Uterus (tissue), 4 donors: ENCODE measurements around the gene VPS37D. TPM values are rescaled to one million over a fixed set of nuclear protein-coding genes. Genes with fewer than 3 reads are reported as not detected.

Experiments
- DNase-seq, 2 donors: peaks; one replicate each; pipeline ENCODE4 v3.0.0-alpha.2; 2019 to 2020
- H3K27ac ChIP-seq, 2 donors: fragments of 200-600 bp; sonication (generic); 1 replicate in 1 of 2; 2 replicates in 1 of 2; pipeline ENCODE4 v1.5.1; 2016 to 2018
- H3K27me3 ChIP-seq, 2 donors: fragments of 200-600 bp; sonication (generic); one replicate each; pipeline ENCODE4 v1.5.1; 2018 to 2019; ENCODE audit warnings: control low read depth in 1 of 2
- H3K36me3 ChIP-seq, 2 donors: fragments of 200-600 bp; sonication (generic); one replicate each; pipeline ENCODE4 v1.5.1; 2019; ENCODE audit warnings: control low read depth in 1 of 2
- H3K4me1 ChIP-seq, 2 donors: fragments of 200-600 bp; sonication (generic); one replicate each; pipeline ENCODE4 v1.5.1; 2018 to 2019; ENCODE audit warnings: control low read depth in 1 of 2
- H3K4me3 ChIP-seq, 2 donors: fragments of 200-600 bp; sonication (generic); 1 replicate in 1 of 2; 2 replicates in 1 of 2; pipeline ENCODE4 v1.5.1; 2018 to 2019; ENCODE audit warnings: mild to moderate bottlenecking in 1 of 2
- H3K9me3 ChIP-seq, 2 donors: fragments of 200-600 bp; sonication (generic); one replicate each; pipeline ENCODE4 v1.5.1; 2019; ENCODE audit warnings: control low read depth in 1 of 2
- CTCF ChIP-seq, 4 experiments: fragments of 200-600 bp in 2 of 4; fragments of 450-650 bp in 2 of 4; sonication (generic) in 2 of 4; IDR thresholded peaks; one replicate each; pipeline ENCODE4 v1.5.1; 2016 to 2019; ENCODE audit warnings: antibody characterized with exemption in 4 of 4, mild to moderate bottlenecking in 2 of 4, moderate library complexity in 1 of 4
- POLR2A ChIP-seq, 2 donors: fragments of 450-650 bp; IDR thresholded peaks; one replicate each; pipeline ENCODE4 v1.6.1; 2016; ENCODE audit warnings: antibody characterized with exemption in 2 of 2, mild to moderate bottlenecking in 1 of 2, moderate library complexity in 1 of 2
- intact Hi-C: fragments of 100-400 bp; cut with DNase I; formaldehyde crosslinking; loops from one replicate; pipeline ENCODE4 v1.15.1; 2023; ENCODE audit warnings: low total_unique reads
- total RNA-seq, 4 donors: library from RNA; depleted of rRNA in 3 of 4; stranded (reverse); fragments of >200 nt in 3 of 4; gene quantifications; one replicate each; pipeline versions ENCODE4 v1.1.0 to v1.2.4, GENCODE V29; 2014 to 2023
- donor health status: DM: yes; HTN: yes; CAD: no.

VPS37D gene
- total RNA-seq, 4 donors from 2014 or later = 6.7 to 9.3 (median 8.8) TPM; not detected in 1

GRCh38 chr7:73699370-73700068 lies 31.9 kb downstream of the VPS37D start:
- Histone ChIP-seq H3K4me1 (peaks cover 2 to 5% of the 10 kb centered on the region in 2 donors), H3K9me3 (no peaks in the 10 kb centered on the region), H3K4me3 (no peak overlapping the region), H3K27ac (no peak overlapping the region), H3K36me3 (no peaks in the 10 kb centered on the region), H3K27me3 (no peaks in the 10 kb centered on the region)
- DNase-seq = no peak
- intact Hi-C loops = no loop called here
- TF ChIP-seq POLR2A (IDR thresholded peaks at IDR 0.05) (no peak), CTCF (IDR thresholded peaks at IDR 0.05) (no peak)

GRCh38 chr7:73700069-73700423 lies 32.4 kb downstream of the VPS37D start:
- TF ChIP-seq POLR2A (IDR thresholded peaks at IDR 0.05) = no peak
- TF ChIP-seq CTCF (IDR thresholded peaks at IDR 0.05) = no peak
- Histone ChIP-seq H3K36me3 (no peaks in the 10 kb centered on the region), H3K27ac (no peak overlapping the region), H3K4me1 (peaks cover 6 to 11% of the 10 kb centered on the region in 2 donors), H3K9me3 (no peaks in the 10 kb centered on the region), H3K27me3 (no peaks in the 10 kb centered on the region), H3K4me3 (no peak overlapping the region)
- DNase-seq = no peak
- intact Hi-C loops = no loop called here

GRCh38 chr7:73700581-73701134 lies 33.0 kb downstream of the VPS37D start:
- no peaks in the 10 kb centered on the region for H3K36me3 ChIP-seq
- DNase-seq = no peak
- no peaks in the 10 kb centered on the region for H3K9me3 ChIP-seq
- no peaks in the 10 kb centered on the region for H3K27me3 ChIP-seq
- no peak for TF ChIP-seq POLR2A (IDR thresholded peaks at IDR 0.05)
- no peak for TF ChIP-seq CTCF (IDR thresholded peaks at IDR 0.05)
- peaks cover 6 to 14% of the 10 kb centered on the region in 2 donors for H3K4me1 ChIP-seq
- H3K4me3 ChIP-seq = no peak overlapping the region
- no peak overlapping the region for H3K27ac ChIP-seq
- intact Hi-C loops = no loop called here

- DNase-seq = no peak
- intact Hi-C loops = no loop called here
- H3K27ac ChIP-seq = no peak overlapping the region
- H3K4me1 ChIP-seq = peaks cover 6 to 14% of the 10 kb centered on the region in 2 donors
- no peaks in the 10 kb centered on the region for H3K9me3 ChIP-seq
- peak in 2 of 4 experiments; percentile 23 to 40 for TF ChIP-seq CTCF (IDR thresholded peaks at IDR 0.05)
- TF ChIP-seq POLR2A (IDR thresholded peaks at IDR 0.05) = no peak
- no peaks in the 10 kb centered on the region for H3K36me3 ChIP-seq
- no peak overlapping the region for H3K4me3 ChIP-seq
- H3K27me3 ChIP-seq = no peaks in the 10 kb centered on the region
Observed at GRCh38 chr7:73701357-73701995, 33.8 kb downstream of the VPS37D start.

- Histone ChIP-seq H3K27me3 (no peaks in the 10 kb centered on the region), H3K27ac (no peak overlapping the region), H3K4me1 (peaks cover 6 to 14% of the 10 kb centered on the region in 2 donors), H3K4me3 (no peak overlapping the region), H3K36me3 (no peaks in the 10 kb centered on the region), H3K9me3 (no peaks in the 10 kb centered on the region)
- no peak for DNase-seq
- intact Hi-C loops = no loop called here
- no peak for TF ChIP-seq POLR2A (IDR thresholded peaks at IDR 0.05)
- TF ChIP-seq CTCF (IDR thresholded peaks at IDR 0.05) = no peak
Observed at GRCh38 chr7:73702226-73702625, 34.6 kb downstream of the VPS37D start.
